Kidney epithelial cell (primary cell): ENCODE data around the gene ADK. TPM values are rescaled to one million over a fixed set of nuclear protein-coding genes. Genes with fewer than 3 reads are reported as not detected.

ENCODE experiments used
- DNase-seq: peaks from one replicate; pipeline ENCODE4 v3.0.0-alpha.2; 2010; ENCODE audit warnings: low read depth
- H3K27me3 ChIP-seq: 2 replicates; pipeline ENCODE4 v1.6.0; 2011; ENCODE audit warnings: low read length; ENCODE audit not compliant: control insufficient read depth, insufficient read depth
- H3K36me3 ChIP-seq: 2 replicates; pipeline ENCODE4 v1.5.1; 2011; ENCODE audit warnings: low read length; ENCODE audit not compliant: control insufficient read depth, insufficient read depth
- H3K4me3 ChIP-seq: 2 replicates; pipeline ENCODE4 v1.5.1; 2011; ENCODE audit warnings: low read depth, mild to moderate bottlenecking, control low read depth, low read length
- CTCF ChIP-seq: IDR thresholded peaks from 2 replicates; pipeline ENCODE4 v1.5.1; 2011; ENCODE audit warnings: mild to moderate bottlenecking, moderate library complexity, low read length, control low read depth, inconsistent platforms; ENCODE audit not compliant: insufficient read depth, poor library complexity, severe bottlenecking
- total RNA-seq: library from RNA; depleted of rRNA; stranded (reverse); fragments of >200 nt; gene quantifications from 2 replicates; pipeline ENCODE4 v1.2.3, GENCODE V29; 2015

Gene ADK
- total RNA-seq, 1 donor from 2014 or later: 43.6 TPM

GRCh38 chr10:74620626-74621025, 469.6 kb downstream of the ADK start:
- no peaks in the 10 kb centered on the region for H3K36me3 ChIP-seq
- no peak for TF ChIP-seq CTCF
- DNase-seq: no peak
- H3K4me3 ChIP-seq: no peak overlapping the region
- no peaks in the 10 kb centered on the region for H3K27me3 ChIP-seq

GRCh38 chr10:74623786-74624185, 472.8 kb downstream of the ADK start:
- no peak overlapping the region for H3K4me3 ChIP-seq
- TF ChIP-seq CTCF: no peak
- no peaks in the 10 kb centered on the region for H3K36me3 ChIP-seq
- no peaks in the 10 kb centered on the region for H3K27me3 ChIP-seq
- no peak for DNase-seq

DNA sequence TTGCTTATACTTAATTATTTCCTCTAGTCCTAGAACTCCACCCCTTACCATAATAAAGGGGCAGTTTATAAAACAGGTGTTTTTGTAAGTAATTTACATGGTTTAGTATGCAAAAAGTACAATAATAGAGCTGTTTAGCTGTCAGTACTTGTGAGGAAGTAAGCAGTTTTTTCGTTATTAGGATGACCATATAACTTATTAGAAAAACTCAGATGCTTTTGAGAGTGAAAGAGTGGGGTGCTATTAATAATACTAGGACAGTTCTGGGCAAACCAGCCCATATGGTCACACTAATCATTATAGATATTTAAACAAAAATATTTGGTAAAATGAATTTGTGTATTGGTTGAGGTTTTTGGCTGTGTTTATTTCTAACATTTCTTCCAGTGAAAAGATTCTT, 473.5 kb downstream of the ADK start:
- no peak for DNase-seq
- no peaks in the 10 kb centered on the region for H3K27me3 ChIP-seq
- no peaks in the 10 kb centered on the region for H3K36me3 ChIP-seq
- no peak overlapping the region for H3K4me3 ChIP-seq
- TF ChIP-seq CTCF: no peak

DNA sequence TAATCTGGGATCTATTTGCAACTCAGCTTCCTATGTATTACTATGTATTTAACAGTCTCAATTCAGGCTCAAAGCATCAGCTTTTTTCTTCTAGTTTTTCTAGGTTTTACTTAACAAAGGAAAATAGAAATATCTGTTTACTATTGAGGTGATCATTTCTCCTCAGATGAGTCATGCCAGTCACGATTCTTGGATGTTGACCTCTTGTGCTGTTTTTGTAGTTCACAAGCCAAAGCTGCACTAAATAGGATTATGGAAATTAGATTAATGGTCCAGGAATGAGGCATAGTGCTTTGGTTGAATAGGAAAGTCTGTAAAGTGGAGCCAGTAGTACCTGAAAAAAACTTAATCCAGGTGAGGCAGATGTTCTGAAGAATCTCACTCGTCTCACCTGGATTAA, 477.1 kb downstream of the ADK start:
- no peaks in the 10 kb centered on the region for H3K27me3 ChIP-seq
- TF ChIP-seq CTCF: no peak
- no peak overlapping the region for H3K4me3 ChIP-seq
- no peak for DNase-seq
- no peaks in the 10 kb centered on the region for H3K36me3 ChIP-seq

DNA sequence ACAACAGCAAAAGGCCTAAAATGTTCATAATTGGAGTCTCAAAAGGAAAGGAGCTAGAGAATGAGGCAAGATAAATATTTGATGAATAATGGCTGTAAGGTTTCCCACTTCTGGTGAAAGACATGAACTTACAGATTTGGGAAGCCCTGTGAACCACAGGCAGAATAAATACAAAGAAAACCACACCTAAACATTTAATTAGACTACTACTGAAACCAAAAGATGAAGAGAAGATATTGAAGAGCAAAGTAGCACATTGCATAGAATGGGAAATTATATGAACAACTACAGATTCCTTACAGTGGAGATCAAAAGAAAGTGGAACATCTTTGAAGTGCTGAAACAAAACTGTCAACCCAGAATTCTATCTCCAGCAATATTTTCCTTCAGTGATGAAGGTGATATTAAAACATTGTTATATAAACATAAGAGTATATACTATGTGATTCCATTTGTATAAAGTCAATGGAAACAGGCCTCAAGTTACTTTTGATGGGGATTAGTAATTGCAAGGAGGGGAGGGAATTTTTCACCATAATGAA, 484.0 kb downstream of the ADK start:
- TF ChIP-seq CTCF: no peak
- H3K4me3 ChIP-seq: no peak overlapping the region
- no peaks in the 10 kb centered on the region for H3K27me3 ChIP-seq
- H3K36me3 ChIP-seq: no peaks in the 10 kb centered on the region
- no peak for DNase-seq

DNA sequence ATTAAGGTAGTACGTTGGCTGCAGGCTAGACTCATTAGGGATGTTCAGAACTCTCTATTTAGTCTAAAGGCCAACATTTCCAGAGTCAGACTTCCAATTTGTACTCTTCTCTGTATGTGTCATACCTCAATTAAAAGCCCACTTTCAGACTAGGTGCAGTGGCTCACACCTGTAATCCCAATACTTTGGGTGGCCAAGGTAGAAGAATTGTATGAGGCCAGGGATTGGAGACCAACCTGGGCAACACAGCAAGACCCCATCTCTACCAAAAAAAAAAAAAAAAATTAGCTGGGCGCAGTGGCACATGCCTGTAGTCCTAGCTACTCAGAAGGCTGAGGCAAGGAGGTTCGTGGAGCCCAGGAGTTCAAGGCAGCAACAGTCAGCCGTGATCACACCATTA, 484.6 kb downstream of the ADK start:
- no peak for DNase-seq
- Histone ChIP-seq H3K27me3 (no peaks in the 10 kb centered on the region), H3K4me3 (no peak overlapping the region), H3K36me3 (no peaks in the 10 kb centered on the region)
- no peak for TF ChIP-seq CTCF
